Fibroblast of pulmonary artery (primary cell): ENCODE measurements around the gene CASP1.
"Not testable (repeated sequence)": the region's sequence is repeated elsewhere in the genome, so short reads cannot be mapped to it uniquely, and the experiment has no call there.

Source experiments
- DNase-seq: peaks from one replicate; pipeline ENCODE4 v3.0.0-alpha.2; 2010; ENCODE audit warnings: low read depth
- H3K4me3 ChIP-seq: replicated peaks from 2 replicates; pipeline ENCODE4 v1.5.1; 2011; ENCODE audit warnings: low read depth, mild to moderate bottlenecking, control low read depth, low read length, moderate library complexity
- CTCF ChIP-seq: IDR thresholded peaks from 2 replicates; pipeline ENCODE4 v1.5.1; 2011; ENCODE audit warnings: mild to moderate bottlenecking, control low read depth, low read length, inconsistent platforms; ENCODE audit errors: missing control alignments

Gene CASP1

GRCh38 chr11:105051559-105051958 lies 16.6 kb upstream of the CASP1 start:
- no peak for DNase-seq
- no peak overlapping the region for H3K4me3 ChIP-seq
- no peak for TF ChIP-seq CTCF

GRCh38 chr11:105049481-105049880 lies 14.5 kb upstream of the CASP1 start:
- no peak for DNase-seq
- no peak overlapping the region for H3K4me3 ChIP-seq
- TF ChIP-seq CTCF = no peak

GRCh38 chr11:105046898-105047579 lies 12.1 kb upstream of the CASP1 start:
- peak; percentile 98 for DNase-seq
- no peak for TF ChIP-seq CTCF
- peak overlapping the region; percentile 4 for H3K4me3 ChIP-seq

- peak; percentile 11 for DNase-seq
- TF ChIP-seq CTCF = no peak
- H3K4me3 ChIP-seq = no peak overlapping the region
These were observed 10.8 kb upstream of the CASP1 start for GRCh38 chr11:105045676-105046296.

GRCh38 chr11:105044557-105045524 lies 9.9 kb upstream of the CASP1 start, which contains the start of gene CARD16:
Gene CARD16, minus strand, starts transcription at chr11:105045335. Its CDS starts 38 bp downstream, at chr11:105045297.
- peak; percentile 88 for DNase-seq
- H3K4me3 ChIP-seq = peak within 1 kb of the TSS; percentile 58

- no peak for DNase-seq
- H3K4me3 ChIP-seq = no peak overlapping the region
- TF ChIP-seq CTCF = no peak
These were observed 7.2 kb upstream of the CASP1 start for GRCh38 chr11:105042178-105042577.

GRCh38 chr11:105040703-105041102 lies 5.8 kb upstream of the CASP1 start:
- no peak for DNase-seq
- H3K4me3 ChIP-seq = no peak overlapping the region
- TF ChIP-seq CTCF = no peak

GRCh38 chr11:105034388-105034787 lies 556 bp downstream of the CASP1 start:
- not testable (repeated sequence) for DNase-seq
- peak overlapping the region; percentile 54 for H3K4me3 ChIP-seq
